Measurements from ENCODE around the gene INTS2.

GRCh38 chr17:61846761-61847375 is 80.9 kb downstream of the INTS2 start:
- TF ChIP-seq CTCF (optimal IDR thresholded peaks at IDR 0.05 in 1 of 3, IDR thresholded peaks at IDR 0.05 in 1 of 3, conservative IDR thresholded peaks at IDR 0.05 in 1 of 3; ENCODE audit: extremely low read depth in 1 of 3, insufficient read depth in 2 of 3, low read length in 3 of 3) (no peak), EZH2 (IDR thresholded peaks at IDR 0.05; ENCODE audit: low read length) (no peak)
